A673 (cell line): ENCODE measurements around the gene CCR5. TPM values are rescaled to one million over a fixed set of nuclear protein-coding genes. Genes with fewer than 3 reads are reported as not detected.
"Not testable (repeated sequence)": the region's sequence is repeated elsewhere in the genome, so short reads cannot be mapped to it uniquely, and the experiment has no call there.

Experiments
- BruUV-seq: library from RNA; stranded (reverse); fragments of 400-500 nt; replicated peaks from 2 replicates; lab custom pipeline; 2021; lab: Mats Ljungman, UMichigan
- CTCF ChIA-PET: fragments of 300-600 bp; sonication (Branson Sonifier 250); formaldehyde crosslinking; loops from one replicate; lab custom pipeline; 2022; ENCODE audit warnings: antibody characterized with exemption; lab: Charles Lee
- POLR2A ChIA-PET: fragments of 300-600 bp; sonication (Branson Sonifier 250); formaldehyde crosslinking; loops from one replicate; lab custom pipeline; 2022; ENCODE audit warnings: antibody characterized with exemption; ENCODE audit not compliant: low non-redundant PET; lab: Charles Lee
- DNase-seq: peaks from one replicate; pipeline ENCODE4 v3.0.0-alpha.2; 2015; ENCODE audit warnings: low spot score
- H3K27ac ChIP-seq: fragments of 200-600 bp; sonication (generic); 2 replicates; pipeline ENCODE4 v1.5.1; 2016; ENCODE audit warnings: mixed run types, low read depth, mild to moderate bottlenecking, mixed read lengths, antibody characterized with exemption, low read length; ENCODE audit not compliant: poor library complexity, severe bottlenecking
- H3K27me3 ChIP-seq: fragments of 200-600 bp; sonication (generic); replicated peaks from 2 replicates; pipeline ENCODE4 v1.6.1; 2017; ENCODE audit warnings: mixed run types, low read depth, mild to moderate bottlenecking, mixed read lengths, antibody characterized with exemption, low read length; ENCODE audit not compliant: insufficient read depth, poor library complexity
- H3K36me3 ChIP-seq: fragments of 200-600 bp; sonication (generic); 2 replicates; pipeline ENCODE4 v1.6.1; 2016; ENCODE audit warnings: mixed run types, mild to moderate bottlenecking, mixed read lengths, antibody characterized with exemption, low read length; ENCODE audit not compliant: insufficient read depth, poor library complexity, severe bottlenecking
- H3K4me1 ChIP-seq: fragments of 200-600 bp; sonication (generic); 2 replicates; pipeline ENCODE4 v1.6.1; 2017; ENCODE audit warnings: mixed run types, mild to moderate bottlenecking, mixed read lengths, antibody characterized with exemption, low read length; ENCODE audit not compliant: insufficient read depth, poor library complexity, severe bottlenecking
- H3K4me3 ChIP-seq: fragments of 200-600 bp; sonication (generic); 2 replicates; pipeline ENCODE4 v1.5.1; 2016; ENCODE audit warnings: low read depth, mixed run types, mild to moderate bottlenecking, mixed read lengths, low read length; ENCODE audit not compliant: poor library complexity, severe bottlenecking
- H3K9me3 ChIP-seq: fragments of 200-600 bp; sonication (generic); 2 replicates; pipeline ENCODE4 v1.6.1; 2016; ENCODE audit warnings: mixed run types, low read depth, mild to moderate bottlenecking, mixed read lengths, antibody characterized with exemption, low read length; ENCODE audit not compliant: poor library complexity, severe bottlenecking
- CTCF ChIP-seq: fragments of 300-800, 200-600 bp; sonication (generic); conservative IDR thresholded peaks from 2 replicates; pipeline ENCODE4 v1.5.1; 2017; ENCODE audit warnings: low read depth, mild to moderate bottlenecking, antibody characterized with exemption, low read length, moderate library complexity, mixed read lengths
- EZH2 ChIP-seq: fragments of 200-600 bp; sonication (generic); IDR thresholded peaks from 2 replicates; pipeline ENCODE4 v1.6.1; 2017; ENCODE audit warnings: borderline replicate concordance, low read depth, mild to moderate bottlenecking, mixed read lengths, antibody characterized with exemption, low read length; ENCODE audit not compliant: poor library complexity, severe bottlenecking
- intact Hi-C: fragments of 100-400 bp; cut with micrococcal nuclease; formaldehyde crosslinking; loops from one replicate; pipeline ENCODE4 v1.10.0; 2022; ENCODE audit not compliant: unreplicated experiment
- total RNA-seq: library from RNA; stranded (reverse); gene quantifications from 2 replicates; pipeline ENCODE4 v1.2.3, GENCODE V29; 2021

CCR5 gene
- total RNA-seq, 1 experiment from 2014 or later = not detected

GRCh38 chr3:46389306-46389705 is 18.6 kb downstream of the CCR5 start:
- no peaks in the 10 kb centered on the region for H3K4me1 ChIP-seq
- DNase-seq = no peak
- no peaks in the 10 kb centered on the region for H3K36me3 ChIP-seq
- H3K27me3 ChIP-seq = no peaks in the 10 kb centered on the region
- H3K27ac ChIP-seq = no peak overlapping the region
- ChIA-PET CTCF (no interaction called here), POLR2A (no interaction called here)
- no peak overlapping the region for H3K4me3 ChIP-seq
- TF ChIP-seq EZH2 = no peak
- TF ChIP-seq CTCF = no peak
- no peaks in the 10 kb centered on the region for H3K9me3 ChIP-seq
- intact Hi-C loops = no loop called here
- no TSS peak for BruUV-seq

- H3K27ac ChIP-seq, H3K4me1 ChIP-seq, H3K27me3 ChIP-seq, H3K4me3 ChIP-seq, intact Hi-C loops, H3K9me3 ChIP-seq, DNase-seq, H3K36me3 ChIP-seq, POLR2A ChIA-PET, BruUV-seq, CTCF ChIA-PET: not testable (repeated sequence)
Observed at GRCh38 chr3:46391526-46391925, 20.8 kb downstream of the CCR5 start.

- Histone ChIP-seq H3K36me3 (no peaks in the 10 kb centered on the region), H3K27ac (no peak overlapping the region), H3K4me3 (no peak overlapping the region), H3K9me3 (no peaks in the 10 kb centered on the region), H3K4me1 (no peaks in the 10 kb centered on the region), H3K27me3 (no peaks in the 10 kb centered on the region)
- intact Hi-C loops = no loop called here
- ChIA-PET CTCF (no interaction called here), POLR2A (no interaction called here)
- no peak for DNase-seq
- BruUV-seq = no TSS peak
- TF ChIP-seq CTCF (no peak), EZH2 (no peak)
Observed at GRCh38 chr3:46393011-46393410, 22.3 kb downstream of the CCR5 start.

GRCh38 chr3:46393554-46394434 is 23.0 kb downstream of the CCR5 start:
- Histone ChIP-seq H3K36me3 (no peaks in the 10 kb centered on the region), H3K27ac (no peak overlapping the region), H3K4me1 (no peaks in the 10 kb centered on the region), H3K27me3 (no peaks in the 10 kb centered on the region), H3K4me3 (no peak overlapping the region), H3K9me3 (no peaks in the 10 kb centered on the region)
- peak; percentile 22 for DNase-seq
- ChIA-PET CTCF (no interaction called here), POLR2A (no interaction called here)
- intact Hi-C loops = no loop called here
- no TSS peak for BruUV-seq
- TF ChIP-seq CTCF (no peak), EZH2 (no peak)
